ENCODE data around the gene NFATC1.

- TF ChIP-seq, protein P1, sequence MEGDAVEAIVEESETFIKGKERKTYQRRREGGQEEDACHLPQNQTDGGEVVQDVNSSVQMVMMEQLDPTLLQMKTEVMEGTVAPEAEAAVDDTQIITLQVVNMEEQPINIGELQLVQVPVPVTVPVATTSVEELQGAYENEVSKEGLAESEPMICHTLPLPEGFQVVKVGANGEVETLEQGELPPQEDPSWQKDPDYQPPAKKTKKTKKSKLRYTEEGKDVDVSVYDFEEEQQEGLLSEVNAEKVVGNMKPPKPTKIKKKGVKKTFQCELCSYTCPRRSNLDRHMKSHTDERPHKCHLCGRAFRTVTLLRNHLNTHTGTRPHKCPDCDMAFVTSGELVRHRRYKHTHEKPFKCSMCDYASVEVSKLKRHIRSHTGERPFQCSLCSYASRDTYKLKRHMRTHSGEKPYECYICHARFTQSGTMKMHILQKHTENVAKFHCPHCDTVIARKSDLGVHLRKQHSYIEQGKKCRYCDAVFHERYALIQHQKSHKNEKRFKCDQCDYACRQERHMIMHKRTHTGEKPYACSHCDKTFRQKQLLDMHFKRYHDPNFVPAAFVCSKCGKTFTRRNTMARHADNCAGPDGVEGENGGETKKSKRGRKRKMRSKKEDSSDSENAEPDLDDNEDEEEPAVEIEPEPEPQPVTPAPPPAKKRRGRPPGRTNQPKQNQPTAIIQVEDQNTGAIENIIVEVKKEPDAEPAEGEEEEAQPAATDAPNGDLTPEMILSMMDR (IDR thresholded peaks at IDR 0.05), result no peak
- no peak for TF ChIP-seq POLR2A (IDR thresholded peaks at IDR 0.05)
Observed at GRCh38 chr18:79501006-79501405, 105.3 kb downstream of the NFATC1 start.
